T-helper 1 cell (primary cell): ENCODE measurements around the gene HEPH.
"Not testable (repeated sequence)": the region's sequence is repeated elsewhere in the genome, so short reads cannot be mapped to it uniquely, and the experiment has no call there.

ENCODE experiments used
- DNase-seq, 5 donors: peaks; one replicate each; pipeline ENCODE4 v3.0.0-alpha.2; 2012 to 2020
- total RNA-seq, 4 donors: gene quantifications; one replicate each; lab custom pipeline; 2026; lab: John Stamatoyannopoulos, UW

Gene HEPH, protein sequence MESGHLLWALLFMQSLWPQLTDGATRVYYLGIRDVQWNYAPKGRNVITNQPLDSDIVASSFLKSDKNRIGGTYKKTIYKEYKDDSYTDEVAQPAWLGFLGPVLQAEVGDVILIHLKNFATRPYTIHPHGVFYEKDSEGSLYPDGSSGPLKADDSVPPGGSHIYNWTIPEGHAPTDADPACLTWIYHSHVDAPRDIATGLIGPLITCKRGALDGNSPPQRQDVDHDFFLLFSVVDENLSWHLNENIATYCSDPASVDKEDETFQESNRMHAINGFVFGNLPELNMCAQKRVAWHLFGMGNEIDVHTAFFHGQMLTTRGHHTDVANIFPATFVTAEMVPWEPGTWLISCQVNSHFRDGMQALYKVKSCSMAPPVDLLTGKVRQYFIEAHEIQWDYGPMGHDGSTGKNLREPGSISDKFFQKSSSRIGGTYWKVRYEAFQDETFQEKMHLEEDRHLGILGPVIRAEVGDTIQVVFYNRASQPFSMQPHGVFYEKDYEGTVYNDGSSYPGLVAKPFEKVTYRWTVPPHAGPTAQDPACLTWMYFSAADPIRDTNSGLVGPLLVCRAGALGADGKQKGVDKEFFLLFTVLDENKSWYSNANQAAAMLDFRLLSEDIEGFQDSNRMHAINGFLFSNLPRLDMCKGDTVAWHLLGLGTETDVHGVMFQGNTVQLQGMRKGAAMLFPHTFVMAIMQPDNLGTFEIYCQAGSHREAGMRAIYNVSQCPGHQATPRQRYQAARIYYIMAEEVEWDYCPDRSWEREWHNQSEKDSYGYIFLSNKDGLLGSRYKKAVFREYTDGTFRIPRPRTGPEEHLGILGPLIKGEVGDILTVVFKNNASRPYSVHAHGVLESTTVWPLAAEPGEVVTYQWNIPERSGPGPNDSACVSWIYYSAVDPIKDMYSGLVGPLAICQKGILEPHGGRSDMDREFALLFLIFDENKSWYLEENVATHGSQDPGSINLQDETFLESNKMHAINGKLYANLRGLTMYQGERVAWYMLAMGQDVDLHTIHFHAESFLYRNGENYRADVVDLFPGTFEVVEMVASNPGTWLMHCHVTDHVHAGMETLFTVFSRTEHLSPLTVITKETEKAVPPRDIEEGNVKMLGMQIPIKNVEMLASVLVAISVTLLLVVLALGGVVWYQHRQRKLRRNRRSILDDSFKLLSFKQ
- 0 to 0.15 (median 0) reads per million in 4 donors for total RNA-seq

DNA sequence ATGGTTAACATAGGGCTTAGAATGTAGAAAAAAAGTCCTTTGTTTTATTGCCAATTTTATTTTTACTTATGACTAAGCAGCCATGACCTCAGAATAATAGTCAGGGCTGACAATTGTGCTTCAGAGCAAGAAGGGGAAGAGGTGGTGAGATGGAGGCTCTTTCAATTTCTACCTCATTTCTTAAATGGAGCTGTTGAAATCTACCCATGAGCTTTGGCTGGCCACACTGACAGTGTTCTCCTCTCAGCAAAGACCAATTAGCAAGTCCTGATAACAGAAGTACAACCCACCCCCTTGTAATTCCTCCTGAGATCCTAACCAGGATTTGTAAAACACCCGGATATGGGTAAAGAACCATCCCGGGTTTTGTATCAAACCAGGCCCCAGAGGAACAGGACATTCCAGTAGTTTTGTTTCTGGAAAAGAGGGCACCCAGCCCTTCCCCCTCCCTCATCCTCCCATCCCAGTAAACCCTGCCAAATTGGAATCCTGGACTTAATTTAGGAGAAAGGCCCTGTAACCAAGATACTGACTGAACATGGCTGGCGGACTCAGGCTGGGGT lies at the start of gene HEPH:
TSS of gene HEPH (plus strand) at position 399 of the 563 bp plus-strand sequence. CDS start 6,324 bp downstream, outside the sequence.
- DNase-seq, result no peak

DNA sequence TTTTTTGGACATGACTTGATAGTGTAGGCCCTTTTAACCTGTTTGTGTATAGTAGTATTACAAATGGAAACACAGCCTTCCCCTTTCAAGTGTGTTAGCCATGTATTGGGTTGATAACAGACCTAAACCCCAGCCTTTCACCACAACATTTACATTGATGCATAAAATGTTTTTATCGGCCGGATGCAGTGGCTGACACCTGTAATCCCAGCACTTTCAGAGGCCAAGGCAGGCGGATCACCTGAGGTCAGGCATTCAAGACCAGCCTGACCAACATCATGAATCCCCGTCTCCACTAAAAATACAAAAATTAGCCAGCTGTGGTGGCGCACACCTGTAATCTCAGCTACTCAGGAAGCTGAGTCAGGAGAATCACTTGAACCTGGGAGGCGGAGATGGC lies 45.3 kb upstream of the HEPH start:
- not testable (repeated sequence) for DNase-seq

DNA sequence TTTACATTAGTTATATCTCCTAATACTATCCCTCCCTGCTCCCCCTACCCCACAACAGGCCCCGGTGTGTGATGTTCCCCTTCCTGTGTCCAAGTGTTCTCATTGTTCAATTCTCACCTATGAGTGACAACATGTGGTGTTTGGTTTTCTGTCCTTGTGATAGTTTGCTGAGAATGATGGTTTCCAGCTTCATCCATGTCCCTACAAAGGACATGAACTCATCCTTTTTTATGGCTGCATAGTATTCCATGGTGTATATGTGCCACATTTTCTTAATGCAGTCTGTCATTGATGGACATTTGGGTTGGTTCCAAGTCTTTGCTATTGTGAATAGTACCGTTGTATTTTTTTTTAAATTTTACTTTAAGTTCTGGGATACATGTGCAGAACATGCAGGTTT lies 42.7 kb upstream of the HEPH start:
- not testable (repeated sequence) for DNase-seq

DNA sequence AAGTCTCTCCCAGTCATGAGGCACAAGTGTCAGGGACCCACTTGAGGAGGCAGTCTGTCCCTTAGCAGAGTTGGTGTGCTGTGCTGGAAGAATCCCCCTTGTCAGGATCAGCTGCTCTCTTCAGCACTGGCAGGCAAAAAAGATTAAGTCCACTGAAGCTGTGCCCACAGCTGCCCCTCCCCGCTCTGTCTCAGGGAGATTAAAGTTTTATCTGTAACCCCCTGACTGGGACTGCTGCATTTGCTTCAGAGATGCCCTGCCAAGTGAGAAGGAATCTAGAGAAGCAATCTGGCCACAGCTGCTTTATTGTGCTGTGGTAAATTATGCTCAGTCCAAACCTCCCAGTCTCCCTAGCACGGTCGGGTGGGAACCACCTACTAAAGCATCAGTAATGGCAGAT lies 37.4 kb upstream of the HEPH start:
- no peak for DNase-seq

GRCh38 chrX:66130469-66130868 lies 33.6 kb upstream of the HEPH start:
- DNase-seq, result no peak

GRCh38 chrX:66135284-66135683 lies 28.8 kb upstream of the HEPH start:
- not testable (repeated sequence) for DNase-seq

DNA sequence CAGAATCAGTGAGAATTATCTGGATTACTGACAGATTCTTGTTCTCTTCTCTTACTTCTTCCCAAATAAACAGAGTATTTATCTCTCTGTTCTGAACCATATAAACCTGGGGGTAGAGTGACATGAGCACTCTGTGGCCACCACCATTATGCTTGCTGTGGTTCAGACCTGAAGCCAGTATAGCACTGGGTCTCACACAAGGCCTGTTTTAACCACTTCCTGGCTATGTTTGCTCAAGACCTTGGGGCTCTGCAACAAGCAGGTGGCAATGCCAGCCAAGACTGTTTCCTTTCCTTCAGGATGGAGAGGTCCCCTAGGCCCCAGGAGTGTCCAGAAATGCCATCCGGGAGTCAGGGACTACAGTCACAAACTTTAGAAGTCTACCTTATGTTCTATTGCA lies 21.7 kb upstream of the HEPH start:
- peak in 1 of 5 donors; percentile 12 for DNase-seq

DNA sequence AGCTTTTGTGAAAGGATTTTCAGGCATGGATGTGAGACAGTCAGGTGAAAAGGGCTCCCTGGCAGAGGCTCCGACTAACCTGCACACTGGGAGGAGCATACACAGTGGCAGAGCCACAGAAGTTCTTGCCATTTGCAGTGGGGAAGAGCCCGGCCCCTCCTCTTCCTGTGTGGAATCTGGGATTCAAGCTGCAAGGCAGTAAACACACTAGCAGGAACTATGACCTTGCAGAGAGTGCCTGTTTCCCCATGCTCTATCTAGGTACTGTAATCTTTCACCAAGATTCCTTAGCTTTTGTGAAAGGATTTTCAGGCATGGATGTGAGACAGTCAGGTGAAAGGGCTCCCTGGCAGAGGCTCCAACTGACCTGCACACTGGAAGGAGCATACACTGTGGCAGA lies 19.8 kb upstream of the HEPH start:
- no peak for DNase-seq

- DNase-seq, result no peak
These were observed 14.5 kb upstream of the HEPH start for GRCh38 chrX:66149519-66149918.

- no peak for DNase-seq
These were observed 13.9 kb upstream of the HEPH start for GRCh38 chrX:66150163-66150562.

- no peak for DNase-seq
These were observed 1.7 kb upstream of the HEPH start for GRCh38 chrX:66162331-66162822.

GRCh38 chrX:66163447-66163846 lies 600 bp upstream of the HEPH start:
- no peak for DNase-seq

DNA sequence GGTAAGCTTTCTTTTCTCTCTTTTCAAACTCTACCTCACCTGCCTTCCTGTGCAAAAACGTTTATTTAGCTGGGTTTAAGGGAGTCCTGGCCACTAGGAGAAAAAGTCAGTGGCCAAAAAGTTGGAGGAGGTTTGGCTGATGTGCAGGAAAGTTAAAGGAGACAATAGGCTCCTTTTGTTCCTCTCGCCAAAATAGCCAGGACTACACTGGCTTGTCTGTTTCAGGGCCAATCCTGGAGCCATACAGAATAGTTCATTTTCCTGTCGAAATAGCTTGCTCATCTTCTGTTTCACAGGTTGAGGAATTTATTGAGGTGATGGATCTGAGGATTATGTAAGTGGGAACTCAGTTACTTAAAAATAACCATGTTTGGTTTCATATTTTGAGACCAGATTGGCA lies 423 bp downstream of the HEPH start:
- DNase-seq, result no peak

DNA sequence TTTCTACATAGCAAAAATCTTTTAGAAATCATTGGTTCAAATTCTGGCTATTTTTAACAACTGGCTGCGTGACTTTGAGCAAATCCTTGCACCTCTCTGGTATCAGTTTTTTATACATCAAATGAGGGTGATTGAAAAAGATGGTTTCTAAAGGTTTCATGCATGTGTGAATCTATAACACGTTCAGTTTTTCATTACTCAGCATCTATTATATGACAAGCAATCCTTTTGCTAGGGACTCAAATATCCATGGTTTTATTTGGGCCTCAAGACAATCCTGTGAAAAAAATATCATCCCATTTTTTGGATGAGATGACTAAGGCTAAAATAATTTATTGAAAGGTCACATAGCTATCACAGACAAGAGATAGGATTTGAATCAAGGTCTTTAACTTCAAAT lies 884 bp downstream of the HEPH start:
- no peak for DNase-seq

GRCh38 chrX:66166671-66167070 lies 2.6 kb downstream of the HEPH start:
- DNase-seq, result no peak

DNA sequence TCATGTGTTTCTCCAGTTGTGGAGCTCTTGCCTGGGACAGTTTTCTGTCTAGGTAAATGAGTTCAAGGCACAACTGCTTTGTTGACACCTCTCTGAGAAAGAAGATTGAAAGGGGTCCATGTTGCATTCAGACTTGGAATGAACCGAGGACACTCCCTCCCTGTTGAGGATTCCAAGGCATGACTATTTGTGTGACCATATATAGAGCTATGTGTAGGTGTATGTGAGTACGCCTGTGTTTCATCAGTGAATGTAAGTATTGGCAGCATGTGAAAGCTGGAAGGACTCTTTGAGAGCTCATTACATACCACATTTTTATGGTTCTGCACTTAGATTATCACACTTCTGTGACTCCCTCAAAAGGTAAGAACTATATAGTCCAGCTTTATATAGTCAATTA lies 3.4 kb downstream of the HEPH start:
- DNase-seq, result no peak

GRCh38 chrX:66176134-66176533 lies 12.1 kb downstream of the HEPH start:
- no peak for DNase-seq

GRCh38 chrX:66191563-66191962 lies 27.5 kb downstream of the HEPH start:
- no peak for DNase-seq

GRCh38 chrX:66193821-66194220 lies 29.8 kb downstream of the HEPH start:
- no peak for DNase-seq

DNA sequence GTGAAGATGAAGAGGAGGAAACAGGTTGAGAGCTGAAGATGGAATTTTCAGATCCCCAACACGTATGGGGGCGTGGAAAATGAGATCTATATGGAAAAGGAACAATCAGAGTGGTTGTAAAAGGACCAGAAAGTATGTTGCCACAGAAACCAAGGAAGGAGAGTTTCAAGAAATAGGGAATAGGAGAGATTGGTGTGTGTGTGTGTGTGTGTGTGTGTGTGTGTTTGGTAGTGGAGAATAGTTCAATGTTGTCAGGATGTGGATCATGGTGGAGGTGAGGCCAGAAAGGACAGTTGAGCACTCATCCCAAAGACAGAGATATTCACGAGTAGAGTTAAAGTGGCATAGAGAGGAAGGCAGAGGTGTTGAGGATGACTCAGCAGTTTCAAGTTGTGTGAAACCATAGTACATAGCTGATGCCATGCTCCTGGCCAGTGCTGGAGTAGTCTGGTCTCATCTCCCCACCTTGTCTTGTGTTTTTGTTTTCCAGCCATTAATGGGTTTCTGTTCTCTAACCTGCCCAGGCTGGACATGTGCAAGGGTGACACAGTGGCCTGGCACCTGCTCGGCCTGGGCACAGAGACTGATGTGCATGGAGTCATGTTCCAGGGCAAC lies 36.1 kb downstream of the HEPH start:
- peak in 1 of 5 donors; percentile 55 for DNase-seq

DNA sequence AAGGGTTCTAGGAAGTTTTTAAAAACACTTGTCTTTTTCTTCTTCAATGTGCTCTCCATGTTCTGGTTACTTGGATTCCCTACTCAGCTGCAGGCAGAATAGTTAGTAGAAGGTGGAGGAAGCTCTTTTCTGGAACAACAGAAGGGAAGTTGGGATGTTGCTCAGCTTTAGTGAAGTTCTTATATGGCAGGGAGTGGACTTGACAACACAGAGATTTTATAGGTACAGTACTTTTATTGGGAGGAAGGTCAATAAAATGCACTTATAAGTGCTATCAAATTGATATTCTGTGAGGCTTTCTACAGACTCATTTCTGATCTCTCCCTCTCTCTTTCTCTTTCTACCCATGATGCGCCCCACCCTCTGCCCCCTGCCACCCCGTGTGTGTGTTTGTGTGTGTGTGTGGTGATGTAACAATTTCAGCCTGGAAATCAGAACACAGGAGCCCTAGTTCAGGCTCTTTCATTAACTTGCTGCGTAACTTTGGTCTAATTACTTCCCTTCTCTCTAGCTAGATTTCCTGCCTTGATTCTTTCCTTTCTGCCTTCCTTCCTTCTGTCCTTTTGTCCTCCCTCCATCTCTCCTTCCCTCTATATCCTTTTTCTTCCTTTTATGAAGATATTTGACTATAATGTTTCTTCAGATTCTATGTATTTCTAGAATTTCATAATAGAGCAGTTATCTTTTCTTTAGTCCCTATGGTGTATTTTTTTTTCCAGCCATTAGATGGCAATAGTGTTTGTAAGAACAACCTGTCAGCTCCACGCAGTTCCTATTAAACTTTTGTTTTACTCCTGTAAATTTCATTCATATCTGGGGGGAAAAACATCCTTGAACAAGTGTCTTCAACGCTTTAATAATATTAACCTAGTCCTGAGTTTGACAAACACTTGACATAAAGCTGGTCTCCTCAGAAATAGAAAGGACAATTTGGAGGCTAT lies 37.1 kb downstream of the HEPH start:
- peak in 1 of 5 donors; percentile 14 for DNase-seq
